GM19468 (cell line): ENCODE results near the gene TDP1.

Experiments
- ATAC-seq: cut with Tn5 transposase; IDR thresholded peaks from one replicate; pipeline ENCODE4 v1.9.1; 2021; ENCODE audit warnings: mild to moderate bottlenecking, moderate library complexity, moderate number of reproducible peaks; ENCODE audit not compliant: unreplicated experiment; ENCODE audit errors: extremely low read depth

Gene TDP1

GRCh38 chr14:89936654-89937185 is 19.0 kb upstream of the TDP1 start:
- no peak for ATAC-seq

- ATAC-seq, result no peak
Observed at GRCh38 chr14:89941830-89942377, 13.8 kb upstream of the TDP1 start.

GRCh38 chr14:89947344-89947743 is 8.4 kb upstream of the TDP1 start:
- no peak for ATAC-seq

GRCh38 chr14:89952576-89952975 is 3.2 kb upstream of the TDP1 start:
- no peak for ATAC-seq

- ATAC-seq, result no peak
Observed at GRCh38 chr14:89953602-89954001, 2.1 kb upstream of the TDP1 start.

GRCh38 chr14:89954070-89955021 is 1.4 kb upstream of the TDP1 start, which contains the start of gene EFCAB11:
TSS of gene EFCAB11 (minus strand) at chr14:89954730. CDS start at chr14:89954660, 70 bp downstream.
- peak; percentile 92 for ATAC-seq

GRCh38 chr14:89955022-89955744 is 544 bp upstream of the TDP1 start:
- ATAC-seq, result no peak

- no peak for ATAC-seq
Observed at GRCh38 chr14:89956661-89957009, 908 bp downstream of the TDP1 start.

- no peak for ATAC-seq
Observed at GRCh38 chr14:89957376-89957775, 1.6 kb downstream of the TDP1 start.

GRCh38 chr14:89957791-89958190 is 2.1 kb downstream of the TDP1 start:
- ATAC-seq, result no peak

GRCh38 chr14:89958966-89959365 is 3.2 kb downstream of the TDP1 start:
- no peak for ATAC-seq

GRCh38 chr14:89959853-89960445 is 4.2 kb downstream of the TDP1 start:
- no peak for ATAC-seq

GRCh38 chr14:89960914-89961313 is 5.2 kb downstream of the TDP1 start:
- ATAC-seq, result no peak

- no peak for ATAC-seq
Observed at GRCh38 chr14:89963288-89963978, 7.7 kb downstream of the TDP1 start.

GRCh38 chr14:89965839-89966238 is 10.1 kb downstream of the TDP1 start:
- ATAC-seq, result no peak

- ATAC-seq, result no peak
Observed at GRCh38 chr14:89973234-89973823, 17.6 kb downstream of the TDP1 start.

- no peak for ATAC-seq
Observed at GRCh38 chr14:89977668-89978067, 21.9 kb downstream of the TDP1 start.

GRCh38 chr14:89978656-89979055 is 22.9 kb downstream of the TDP1 start:
- ATAC-seq, result no peak

- no peak for ATAC-seq
Observed at GRCh38 chr14:89983375-89983774, 27.6 kb downstream of the TDP1 start.
